Spleen (tissue), 7 donors: ENCODE measurements around the gene NME9.

Experiments used
- CTCF ChIP-seq, 11 experiments: fragments of 200-600 bp in 7 of 11; fragments of 450-650 bp in 4 of 11; sonication (generic) in 4 of 11; IDR thresholded peaks in 8 of 11; conservative IDR thresholded peaks in 3 of 11; 1 replicate in 7 of 11; 2 replicates in 4 of 11; pipeline versions ENCODE4 v1.4.0 to v1.8.0; 2016 to 2021; ENCODE audit warnings: antibody characterized with exemption in 11 of 11, inconsistent platforms in 4 of 11, mild to moderate bottlenecking in 1 of 11
- POLR2A ChIP-seq, 3 donors: fragments of 450-650 bp; IDR thresholded peaks; one replicate each; pipeline ENCODE4 v1.5.1; 2017; ENCODE audit warnings: antibody characterized with exemption in 3 of 3, mild to moderate bottlenecking in 1 of 3
- POLR2AphosphoS5 ChIP-seq, 3 donors: sonication (generic); formaldehyde crosslinking; IDR thresholded peaks; one replicate each; pipeline ENCODE4 v1.5.1; 2017; ENCODE audit warnings: antibody characterized with exemption in 3 of 3
- donor health status: DM: no; HTN: no; CAD: no; lungs with moderate emphysema.
- donor health status: DM: no; HTN: no; CAD: no.
- donor health status: DM: no; HTN: no; CAD: no.

GRCh38 chr3:138300647-138301046, 29.0 kb downstream of the NME9 start:
- TF ChIP-seq POLR2AphosphoS5 (IDR thresholded peaks at IDR 0.05), result no peak
- no peak for TF ChIP-seq CTCF (IDR thresholded peaks at IDR 0.05 in 8 of 11, conservative IDR thresholded peaks at IDR 0.05 in 3 of 11)
- TF ChIP-seq POLR2A (IDR thresholded peaks at IDR 0.05), result no peak
